ENCODE results near the gene HELQ. TPM values are rescaled to one million over a fixed set of nuclear protein-coding genes. Genes with fewer than 3 reads are reported as not detected.

Gene HELQ
- total RNA-seq, 1 donor from 2014 or later = 14.7 TPM

DNA sequence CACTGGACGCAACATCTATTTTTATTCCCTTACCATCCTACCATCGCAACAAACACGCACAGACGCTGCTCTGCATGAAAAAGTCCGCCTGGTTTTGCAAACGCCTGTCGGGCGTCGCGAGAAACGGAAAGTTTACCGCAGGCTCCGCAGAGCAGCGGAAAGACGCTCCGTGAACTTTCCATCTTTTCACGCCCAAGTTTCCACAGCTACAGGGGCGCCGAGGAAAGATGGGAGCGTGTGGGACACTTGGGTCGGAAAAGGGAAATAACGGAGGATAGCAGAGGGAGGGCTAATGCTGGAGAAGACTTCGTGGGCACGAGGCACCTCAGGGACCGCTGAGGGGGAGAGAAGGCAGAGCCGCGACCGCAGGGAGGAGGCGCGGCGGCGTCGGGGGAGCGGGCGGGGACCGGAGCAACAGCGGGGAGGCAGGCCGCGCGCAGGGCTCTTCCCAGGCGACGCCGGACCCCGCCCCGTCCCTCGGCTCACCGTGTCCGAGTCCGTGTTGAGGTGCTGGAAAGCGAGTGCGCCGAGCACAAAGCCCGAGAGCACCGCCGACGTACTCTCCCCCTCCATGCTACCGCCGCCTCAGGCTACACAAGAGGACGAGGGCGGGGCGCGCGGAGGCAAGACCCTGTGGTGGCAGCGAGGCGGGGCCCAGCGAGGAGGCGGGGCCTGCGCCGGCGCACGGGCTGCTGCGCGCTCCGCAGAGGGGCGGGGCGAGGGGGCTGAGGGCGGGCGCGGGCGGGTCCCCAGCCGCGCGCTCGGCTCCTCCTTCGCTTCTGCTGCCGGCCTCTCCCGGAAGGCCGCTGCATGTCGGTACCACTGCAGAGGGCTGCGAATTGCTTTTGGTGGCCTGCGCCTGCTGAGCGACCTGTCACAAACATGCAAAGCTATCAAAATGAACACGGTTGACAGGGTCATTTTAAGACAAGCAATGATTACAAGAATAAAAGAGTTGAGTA lies 29.2 kb upstream of the HELQ start, which contains the start of gene ABRAXAS1:
Gene ABRAXAS1 (minus strand): TSS at position 601 of the 962 bp plus-strand sequence. CDS start 28 bp downstream, at position 573.
- Mint-ChIP-seq H3K4me3 (ENCODE audit: unreplicated experiment) (peak within 1 kb of the TSS; percentile 98), H3K36me3 (ENCODE audit: low read depth, unreplicated experiment) (peaks cover 7% of the 10 kb centered on the region), H3K27ac (ENCODE audit: unreplicated experiment) (peak within 1 kb of the TSS; percentile 91), H3K4me1 (ENCODE audit: unreplicated experiment) (peaks cover 10% of the 10 kb centered on the region), H3K9me3 (ENCODE audit: unreplicated experiment) (no peaks in the 10 kb centered on the region), H3K27me3 (ENCODE audit: unreplicated experiment) (peaks cover 1% of the 10 kb centered on the region)
- peak; percentile 98 for DNase-seq (ENCODE audit: low spot score)
- TF ChIP-seq, protein P1, sequence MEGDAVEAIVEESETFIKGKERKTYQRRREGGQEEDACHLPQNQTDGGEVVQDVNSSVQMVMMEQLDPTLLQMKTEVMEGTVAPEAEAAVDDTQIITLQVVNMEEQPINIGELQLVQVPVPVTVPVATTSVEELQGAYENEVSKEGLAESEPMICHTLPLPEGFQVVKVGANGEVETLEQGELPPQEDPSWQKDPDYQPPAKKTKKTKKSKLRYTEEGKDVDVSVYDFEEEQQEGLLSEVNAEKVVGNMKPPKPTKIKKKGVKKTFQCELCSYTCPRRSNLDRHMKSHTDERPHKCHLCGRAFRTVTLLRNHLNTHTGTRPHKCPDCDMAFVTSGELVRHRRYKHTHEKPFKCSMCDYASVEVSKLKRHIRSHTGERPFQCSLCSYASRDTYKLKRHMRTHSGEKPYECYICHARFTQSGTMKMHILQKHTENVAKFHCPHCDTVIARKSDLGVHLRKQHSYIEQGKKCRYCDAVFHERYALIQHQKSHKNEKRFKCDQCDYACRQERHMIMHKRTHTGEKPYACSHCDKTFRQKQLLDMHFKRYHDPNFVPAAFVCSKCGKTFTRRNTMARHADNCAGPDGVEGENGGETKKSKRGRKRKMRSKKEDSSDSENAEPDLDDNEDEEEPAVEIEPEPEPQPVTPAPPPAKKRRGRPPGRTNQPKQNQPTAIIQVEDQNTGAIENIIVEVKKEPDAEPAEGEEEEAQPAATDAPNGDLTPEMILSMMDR (IDR thresholded peaks at IDR 0.05; ENCODE audit: unreplicated experiment) = no peak

DNA sequence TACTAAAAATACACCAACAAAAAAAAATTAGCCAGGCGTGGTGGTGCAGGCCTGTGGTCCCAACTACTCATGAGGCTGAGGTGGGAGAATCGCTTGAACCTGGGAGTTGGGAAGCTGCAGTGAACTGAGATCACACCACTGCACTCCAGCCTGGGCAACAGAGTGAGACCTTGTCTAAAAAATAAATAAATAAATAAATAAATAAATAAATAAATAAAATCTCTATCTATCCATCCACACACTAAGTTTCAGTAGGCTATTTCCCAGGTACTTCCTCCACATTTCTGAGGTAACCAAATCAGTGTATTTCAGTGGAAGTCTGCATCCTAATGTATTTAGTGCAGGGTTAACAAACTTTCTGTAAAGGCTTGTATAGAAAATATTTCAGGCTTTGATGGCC lies 18.3 kb upstream of the HELQ start:
- no peak for DNase-seq (ENCODE audit: low spot score)
- TF ChIP-seq, protein P1 (IDR thresholded peaks at IDR 0.05; ENCODE audit: unreplicated experiment) = no peak
- Mint-ChIP-seq H3K27ac (ENCODE audit: unreplicated experiment) (no peak overlapping the region), H3K27me3 (ENCODE audit: unreplicated experiment) (no peaks in the 10 kb centered on the region), H3K4me3 (ENCODE audit: unreplicated experiment) (no peak overlapping the region), H3K36me3 (ENCODE audit: low read depth, unreplicated experiment) (peaks cover 7% of the 10 kb centered on the region), H3K9me3 (ENCODE audit: unreplicated experiment) (no peaks in the 10 kb centered on the region), H3K4me1 (ENCODE audit: unreplicated experiment) (no peaks in the 10 kb centered on the region)

DNA sequence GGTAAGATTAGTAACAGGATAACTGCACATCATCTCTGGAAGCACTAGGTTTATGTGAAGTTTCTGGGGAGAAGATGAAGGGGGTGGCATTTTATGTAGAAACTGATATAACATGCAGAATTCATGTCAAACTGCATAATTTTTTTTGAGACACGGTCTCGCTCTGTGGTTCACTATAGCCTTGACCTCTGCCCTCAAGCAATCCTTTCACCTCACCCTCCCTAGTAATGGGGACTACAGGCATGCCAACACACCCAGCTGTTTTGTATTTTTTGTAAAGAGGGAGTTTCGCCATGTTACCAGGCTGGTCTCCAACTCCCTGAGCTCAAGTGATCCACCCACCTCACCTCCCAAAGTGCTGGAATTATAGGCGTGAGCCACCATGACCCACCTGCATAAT lies 17.8 kb upstream of the HELQ start:
- Mint-ChIP-seq H3K36me3 (ENCODE audit: low read depth, unreplicated experiment) (peaks cover 7% of the 10 kb centered on the region), H3K27me3 (ENCODE audit: unreplicated experiment) (no peaks in the 10 kb centered on the region), H3K9me3 (ENCODE audit: unreplicated experiment) (no peaks in the 10 kb centered on the region), H3K4me1 (ENCODE audit: unreplicated experiment) (no peaks in the 10 kb centered on the region), H3K27ac (ENCODE audit: unreplicated experiment) (no peak overlapping the region), H3K4me3 (ENCODE audit: unreplicated experiment) (no peak overlapping the region)
- DNase-seq (ENCODE audit: low spot score) = no peak
- TF ChIP-seq, protein P1 (IDR thresholded peaks at IDR 0.05; ENCODE audit: unreplicated experiment) = no peak

DNA sequence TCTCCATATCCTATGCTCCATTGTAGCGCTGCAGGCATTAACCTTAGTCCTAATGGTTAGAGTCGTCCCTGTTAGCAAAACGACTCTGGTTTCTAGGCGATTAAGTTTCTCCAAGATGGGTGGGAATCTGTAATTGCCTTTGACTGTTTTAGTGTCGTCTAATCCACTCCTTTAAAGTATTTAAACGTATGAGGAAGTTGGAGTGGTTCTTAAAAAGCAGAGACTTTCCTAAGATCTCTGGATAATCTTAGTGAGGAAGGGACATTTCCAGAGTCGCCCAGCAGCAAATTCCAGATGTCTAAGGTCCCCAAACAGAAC lies 520 bp upstream of the HELQ start:
- H3K4me1 Mint-ChIP-seq (ENCODE audit: unreplicated experiment) = peaks cover 14% of the 10 kb centered on the region
- no peaks in the 10 kb centered on the region for H3K9me3 Mint-ChIP-seq (ENCODE audit: unreplicated experiment)
- peak overlapping the region; percentile 100 for H3K27ac Mint-ChIP-seq (ENCODE audit: unreplicated experiment)
- no peaks in the 10 kb centered on the region for H3K36me3 Mint-ChIP-seq (ENCODE audit: low read depth, unreplicated experiment)
- peaks cover 13% of the 10 kb centered on the region for H3K27me3 Mint-ChIP-seq (ENCODE audit: unreplicated experiment)
- H3K4me3 Mint-ChIP-seq (ENCODE audit: unreplicated experiment) = peak overlapping the region; percentile 99
- TF ChIP-seq, protein P1 (IDR thresholded peaks at IDR 0.05; ENCODE audit: unreplicated experiment) = no peak
- DNase-seq (ENCODE audit: low spot score) = no peak

DNA sequence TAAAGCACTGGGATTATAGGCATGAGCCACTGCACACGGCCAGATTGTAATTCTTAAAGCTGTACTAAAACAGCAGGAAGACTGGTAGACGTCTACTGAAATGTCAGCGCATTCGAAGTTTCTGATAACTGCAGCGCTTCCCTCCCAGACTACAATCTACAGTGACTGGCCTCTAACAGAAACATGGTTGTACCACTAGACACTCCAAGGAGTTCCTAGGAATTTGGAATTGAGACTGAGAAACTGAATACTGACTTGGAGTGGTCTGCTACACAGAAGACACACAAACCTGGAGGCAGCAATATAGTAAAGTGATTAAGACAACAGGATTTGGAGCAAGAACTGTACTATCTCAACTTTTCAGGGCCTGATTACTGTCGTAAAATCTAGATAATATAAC lies 937 bp downstream of the HELQ start:
- TF ChIP-seq, protein P1 (IDR thresholded peaks at IDR 0.05; ENCODE audit: unreplicated experiment) = no peak
- Mint-ChIP-seq H3K27ac (ENCODE audit: unreplicated experiment) (peak overlapping the region; percentile 100), H3K4me3 (ENCODE audit: unreplicated experiment) (peak overlapping the region; percentile 99), H3K36me3 (ENCODE audit: low read depth, unreplicated experiment) (no peaks in the 10 kb centered on the region), H3K4me1 (ENCODE audit: unreplicated experiment) (peaks cover 14% of the 10 kb centered on the region), H3K27me3 (ENCODE audit: unreplicated experiment) (peaks cover 12% of the 10 kb centered on the region), H3K9me3 (ENCODE audit: unreplicated experiment) (no peaks in the 10 kb centered on the region)
- no peak for DNase-seq (ENCODE audit: low spot score)
